HEK293T (cell line): ENCODE data around the gene MRPS18B.

Experiments used
- CTCF ChIA-PET: fragments of 350-600 bp; formaldehyde crosslinking; extraction: SDS; loops from one replicate; lab custom pipeline; 2021; ENCODE audit warnings: antibody characterized with exemption, inconsistent platforms; lab: Yijun Ruan, JAX
- POLR2A ChIA-PET: fragments of 350-600 bp; formaldehyde crosslinking; extraction: SDS; loops from one replicate; lab custom pipeline; 2020; ENCODE audit warnings: antibody characterized with exemption, inconsistent platforms; lab: Yijun Ruan, JAX
- DNase-seq: peaks from one replicate; pipeline ENCODE4 v3.0.0; 2012; ENCODE audit warnings: mixed read lengths; ENCODE audit errors: extremely low spot score
- ARNT ChIP-seq: fragments of 450-650 bp; IDR thresholded peaks from 2 replicates; pipeline ENCODE4 v1.6.1; 2017; ENCODE audit warnings: mild to moderate bottlenecking
- BHLHE40 ChIP-seq: fragments of 450-650 bp; IDR thresholded peaks from 2 replicates; pipeline ENCODE4 v1.6.1; 2016; ENCODE audit warnings: mild to moderate bottlenecking, moderate library complexity, borderline replicate concordance
- CTBP1 ChIP-seq: fragments of 450-650 bp; IDR thresholded peaks from 2 replicates; pipeline ENCODE4 v1.6.1; 2016; ENCODE audit warnings: borderline replicate concordance
- ELF4 ChIP-seq: fragments of 450-650 bp; IDR thresholded peaks from 2 replicates; pipeline ENCODE4 v1.6.1; 2017; ENCODE audit warnings: antibody characterized with exemption
- FOXA1 ChIP-seq: fragments of 450-650 bp; IDR thresholded peaks from 2 replicates; pipeline ENCODE4 v1.6.1; 2016; ENCODE audit warnings: mild to moderate bottlenecking
- FOXK2 ChIP-seq: fragments of 450-650 bp; IDR thresholded peaks from 2 replicates; pipeline ENCODE4 v1.6.1; 2016; ENCODE audit warnings: mild to moderate bottlenecking
- FOXM1 ChIP-seq: fragments of 450-650 bp; IDR thresholded peaks from 2 replicates; pipeline ENCODE4 v1.6.1; 2017; ENCODE audit warnings: mild to moderate bottlenecking, borderline replicate concordance
- HDGF ChIP-seq: fragments of 450-650 bp; IDR thresholded peaks from 2 replicates; pipeline ENCODE4 v1.6.1; 2017; ENCODE audit warnings: antibody characterized with exemption, borderline replicate concordance
- L3MBTL2 ChIP-seq: fragments of 450-650 bp; conservative IDR thresholded peaks from 2 replicates; pipeline ENCODE4 v1.6.1; 2016; ENCODE audit warnings: mild to moderate bottlenecking
- LEF1 ChIP-seq: fragments of 450-650 bp; IDR thresholded peaks from 2 replicates; pipeline ENCODE4 v1.6.1; 2017; ENCODE audit warnings: mild to moderate bottlenecking, borderline replicate concordance
- NFRKB ChIP-seq: fragments of 450-650 bp; IDR thresholded peaks from 2 replicates; pipeline ENCODE4 v1.6.1; 2016; ENCODE audit warnings: mild to moderate bottlenecking, moderate library complexity
- SP1 ChIP-seq: fragments of 450-650 bp; IDR thresholded peaks from 2 replicates; pipeline ENCODE4 v1.6.1; 2017
- SUZ12 ChIP-seq: fragments of 450-650 bp; IDR thresholded peaks from 2 replicates; pipeline ENCODE4 v1.6.1; 2016; ENCODE audit warnings: mild to moderate bottlenecking
- TARDBP ChIP-seq: fragments of 450-650 bp; IDR thresholded peaks from 2 replicates; pipeline ENCODE4 v1.6.1; 2016
- ZNF384 ChIP-seq: fragments of 450-650 bp; IDR thresholded peaks from 2 replicates; pipeline ENCODE4 v1.6.1; 2016
- TF ChIP-seq, protein P1 (sequence below): fragments of 450-650 bp; IDR thresholded peaks from 2 replicates; pipeline ENCODE4 v1.6.1; 2016

Gene MRPS18B

DNA sequence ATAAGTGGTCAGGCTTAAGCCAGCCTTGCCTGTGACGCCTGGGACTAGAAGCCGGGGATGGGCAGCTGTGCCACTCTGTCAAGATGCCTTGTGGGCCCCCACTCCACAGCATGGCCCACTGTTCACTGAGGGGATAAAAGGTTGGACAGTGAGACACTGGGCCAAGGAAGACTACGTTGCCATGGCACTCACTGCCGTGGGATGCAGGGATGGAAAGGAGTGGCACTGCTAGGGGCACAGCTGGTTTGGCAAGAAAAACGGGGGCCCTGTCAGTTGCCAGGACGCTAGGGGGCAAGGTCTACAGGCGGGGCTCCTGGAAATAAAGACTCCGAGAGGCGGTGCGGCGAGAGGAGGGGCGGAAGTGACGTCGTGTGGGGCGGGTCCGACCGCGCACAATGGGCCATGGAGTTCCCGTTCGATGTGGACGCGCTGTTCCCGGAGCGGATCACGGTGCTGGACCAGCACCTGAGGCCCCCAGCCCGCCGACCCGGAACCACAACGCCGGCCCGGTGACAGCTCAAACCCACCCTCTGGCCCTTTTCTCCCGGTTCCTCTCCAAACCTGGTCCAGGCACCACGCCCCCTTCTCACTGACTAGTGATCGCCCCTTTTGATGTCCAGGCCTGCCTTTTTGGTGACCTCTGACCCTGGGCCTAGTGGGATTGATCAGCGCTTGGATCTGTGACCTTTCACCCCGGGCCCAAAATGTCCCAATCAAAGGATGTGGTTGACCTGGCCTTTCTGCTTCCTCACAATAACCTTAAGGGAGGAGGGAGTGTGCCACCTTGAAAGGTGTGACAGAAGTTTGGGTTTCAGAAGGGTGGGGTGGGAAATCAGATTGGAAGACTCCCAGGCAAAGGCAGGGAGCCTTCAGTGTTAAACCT is 9.1 kb downstream of the MRPS18B start, which contains the start of gene ATAT1:
Gene ATAT1, plus strand, starts transcription at position 391 of the 883 bp plus-strand sequence.
- ChIA-PET CTCF (no interaction called here), POLR2A (interaction anchor here (0.8 to 1.8 kb wide), 5 partner anchors 9 to 46 kb away, joined by 3 to 18 read pairs (median 6); partner anchors contain the start of genes DHX16, MRPS18B and PPP1R10)
- TF ChIP-seq CTBP1 (no peak), ZNF384 (no peak), BHLHE40 (no peak), SUZ12 (no peak), FOXM1 (no peak), HDGF (no peak)
- peak; percentile 87 for DNase-seq

- CTCF ChIA-PET, result no interaction called here
These were observed 18.2 kb downstream of the MRPS18B start for GRCh38 chr6:30635834-30636233.

GRCh38 chr6:30640481-30640880 is 22.8 kb downstream of the MRPS18B start:
- POLR2A ChIA-PET, result interaction anchor here (1.1 kb wide), 1 partner anchor 15 kb away, joined by 4 read pairs; no protein-coding TSS in a partner anchor
- CTCF ChIA-PET, result no interaction called here
- TF ChIP-seq ELF4 (no peak), TARDBP (no peak), FOXA1 (no peak), ARNT (no peak), LEF1 (no peak), SP1 (no peak), FOXM1 (no peak), FOXK2 (no peak), BHLHE40 (no peak), NFRKB (no peak), HDGF (no peak), ZNF384 (no peak)
- TF ChIP-seq, protein P1, sequence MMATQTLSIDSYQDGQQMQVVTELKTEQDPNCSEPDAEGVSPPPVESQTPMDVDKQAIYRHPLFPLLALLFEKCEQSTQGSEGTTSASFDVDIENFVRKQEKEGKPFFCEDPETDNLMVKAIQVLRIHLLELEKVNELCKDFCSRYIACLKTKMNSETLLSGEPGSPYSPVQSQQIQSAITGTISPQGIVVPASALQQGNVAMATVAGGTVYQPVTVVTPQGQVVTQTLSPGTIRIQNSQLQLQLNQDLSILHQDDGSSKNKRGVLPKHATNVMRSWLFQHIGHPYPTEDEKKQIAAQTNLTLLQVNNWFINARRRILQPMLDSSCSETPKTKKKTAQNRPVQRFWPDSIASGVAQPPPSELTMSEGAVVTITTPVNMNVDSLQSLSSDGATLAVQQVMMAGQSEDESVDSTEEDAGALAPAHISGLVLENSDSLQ, result no peak
- no peak for DNase-seq

More at GRCh38 chr6:30635834-30636233, 18.2 kb downstream of the MRPS18B start:
- POLR2A ChIA-PET, result no interaction called here
- TF ChIP-seq, protein P1, result no peak
- TF ChIP-seq NFRKB (no peak), ELF4 (no peak), CTBP1 (no peak), SP1 (no peak), FOXK2 (no peak), HDGF (no peak), SUZ12 (no peak), FOXM1 (no peak)
- DNase-seq, result no peak

DNA sequence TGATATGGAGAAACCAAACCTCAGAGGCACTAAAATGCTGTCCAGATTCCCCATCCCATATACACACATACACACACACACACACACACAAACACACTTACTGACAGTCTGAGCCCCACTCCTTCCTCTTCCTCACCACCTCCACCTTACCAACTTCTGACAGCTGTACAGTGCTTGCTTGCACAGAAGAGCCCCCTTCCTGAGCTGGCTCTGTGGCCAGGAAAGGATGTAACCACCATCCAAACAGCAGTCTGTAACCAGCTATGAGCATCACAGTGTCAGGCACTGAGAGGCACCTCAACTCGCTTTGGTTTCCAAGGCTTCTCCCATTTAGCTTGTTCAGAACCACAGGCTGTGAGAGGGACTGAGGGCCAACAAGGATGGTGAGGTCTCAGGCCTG is 23.4 kb downstream of the MRPS18B start:
- no peak for DNase-seq
- no peak for TF ChIP-seq SUZ12
- TF ChIP-seq BHLHE40, result no peak
- no peak for TF ChIP-seq ZNF384
- no peak for TF ChIP-seq SP1
- TF ChIP-seq HDGF, result no peak
- TF ChIP-seq FOXK2, result no peak
- no peak for TF ChIP-seq TARDBP
- TF ChIP-seq ELF4, result no peak
- no peak for TF ChIP-seq LEF1
- TF ChIP-seq FOXA1, result no peak
- TF ChIP-seq CTBP1, result no peak
- TF ChIP-seq NFRKB, result no peak
- TF ChIP-seq FOXM1, result no peak
- TF ChIP-seq L3MBTL2, result no peak
- no peak for TF ChIP-seq ARNT
- TF ChIP-seq, protein P1, result no peak
- ChIA-PET POLR2A (interaction anchor here (1.1 kb wide), 1 partner anchor 16 kb away, joined by 4 read pairs; no protein-coding TSS in a partner anchor), CTCF (no interaction called here)

GRCh38 chr6:30643656-30644055 is 26.0 kb downstream of the MRPS18B start:
- no peak for DNase-seq
- ChIA-PET CTCF (no interaction called here), POLR2A (interaction anchor here (0.9 to 1.6 kb wide), 4 partner anchors 26 to 30 kb away, joined by 3 to 5 read pairs (median 4); partner anchors contain the start of genes MRPS18B and PPP1R10)
- TF ChIP-seq FOXK2, result no peak
- no peak for TF ChIP-seq FOXM1
- no peak for TF ChIP-seq CTBP1
- TF ChIP-seq BHLHE40, result no peak
- TF ChIP-seq NFRKB, result no peak
- TF ChIP-seq LEF1, result no peak

DNA sequence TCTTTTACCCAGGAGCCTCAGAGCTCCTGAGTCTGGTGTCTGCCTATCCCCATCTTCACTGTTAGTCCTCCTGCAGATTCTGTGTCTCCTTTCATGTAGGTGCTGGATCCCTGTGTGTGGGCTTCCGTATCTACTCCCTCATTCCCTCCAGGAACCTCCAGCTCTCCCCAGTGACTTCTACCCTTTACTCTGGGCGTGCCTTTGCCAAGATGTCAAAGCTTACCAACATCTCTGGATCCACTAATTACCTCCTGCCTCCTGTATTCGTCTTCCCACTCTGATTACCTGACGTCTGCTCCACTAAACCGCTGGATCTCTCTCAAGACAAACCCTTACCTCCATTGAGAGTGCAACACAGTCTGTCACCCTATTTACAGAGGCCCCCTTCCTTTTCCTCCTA is 27.1 kb downstream of the MRPS18B start:
- POLR2A ChIA-PET, result interaction anchor here (1.1 to 1.6 kb wide), 2 partner anchors 30 to 32 kb away, joined by 4 to 5 read pairs; no protein-coding TSS in a partner anchor
- no peak for DNase-seq
- CTCF ChIA-PET, result no interaction called here
- TF ChIP-seq, protein P1, result no peak
- TF ChIP-seq CTBP1 (no peak), ZNF384 (no peak), FOXK2 (no peak), ELF4 (no peak), FOXA1 (no peak), LEF1 (no peak), BHLHE40 (no peak), FOXM1 (no peak), L3MBTL2 (no peak), NFRKB (no peak), SP1 (no peak), TARDBP (no peak), SUZ12 (no peak), HDGF (no peak), ARNT (no peak)
